LNCaP clone FGC (cell line): ENCODE measurements around the gene GRIA4.
"Not testable (repeated sequence)": the region's sequence is repeated elsewhere in the genome, so short reads cannot be mapped to it uniquely, and the experiment has no call there.

Source experiments
- DNase-seq: peaks from one replicate; pipeline ENCODE4 v3.0.0-alpha.2; 2011; ENCODE audit warnings: low read depth
- H3K4me3 ChIP-seq: 2 replicates; pipeline ENCODE4 v1.5.1; 2011; ENCODE audit warnings: mild to moderate bottlenecking, low read depth, low read length, control low read depth
- CTCF ChIP-seq: IDR thresholded peaks from 2 replicates; pipeline ENCODE4 v1.5.1; 2012; ENCODE audit warnings: mild to moderate bottlenecking; ENCODE audit not compliant: control insufficient read depth, insufficient read depth; ENCODE audit errors: extremely low read depth

GRIA4 gene

GRCh38 chr11:105988197-105988596 is 378.3 kb downstream of the GRIA4 start:
- DNase-seq = no peak
- no peak overlapping the region for H3K4me3 ChIP-seq
- no peak for TF ChIP-seq CTCF

GRCh38 chr11:105989124-105989523 is 379.3 kb downstream of the GRIA4 start:
- no peak for TF ChIP-seq CTCF
- DNase-seq = no peak
- no peak overlapping the region for H3K4me3 ChIP-seq

DNA sequence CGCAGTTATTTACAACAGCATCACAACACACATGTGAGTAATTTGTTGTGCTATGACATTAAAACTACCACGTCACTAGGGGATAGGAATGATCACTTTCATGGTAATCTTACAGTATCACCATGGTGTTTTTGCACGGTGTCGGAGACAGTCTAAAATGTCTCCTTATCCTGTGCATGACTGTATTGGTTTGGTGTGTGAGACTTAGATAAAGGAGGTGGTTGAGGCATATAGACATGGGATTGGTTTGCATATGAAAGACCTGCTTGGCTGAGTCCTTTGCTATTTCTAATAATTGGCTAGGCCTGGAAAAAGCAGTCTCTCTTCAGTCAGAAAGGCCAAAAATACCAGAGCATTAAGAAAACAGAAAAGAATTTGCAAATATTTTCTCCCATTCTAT is 382.0 kb downstream of the GRIA4 start:
- no peak for DNase-seq
- no peak overlapping the region for H3K4me3 ChIP-seq
- TF ChIP-seq CTCF = no peak

GRCh38 chr11:106001304-106002012 is 391.6 kb downstream of the GRIA4 start:
- no peak overlapping the region for H3K4me3 ChIP-seq
- no peak for DNase-seq
- no peak for TF ChIP-seq CTCF

GRCh38 chr11:106003094-106003493 is 393.2 kb downstream of the GRIA4 start:
- not testable (repeated sequence) for H3K4me3 ChIP-seq, DNase-seq

DNA sequence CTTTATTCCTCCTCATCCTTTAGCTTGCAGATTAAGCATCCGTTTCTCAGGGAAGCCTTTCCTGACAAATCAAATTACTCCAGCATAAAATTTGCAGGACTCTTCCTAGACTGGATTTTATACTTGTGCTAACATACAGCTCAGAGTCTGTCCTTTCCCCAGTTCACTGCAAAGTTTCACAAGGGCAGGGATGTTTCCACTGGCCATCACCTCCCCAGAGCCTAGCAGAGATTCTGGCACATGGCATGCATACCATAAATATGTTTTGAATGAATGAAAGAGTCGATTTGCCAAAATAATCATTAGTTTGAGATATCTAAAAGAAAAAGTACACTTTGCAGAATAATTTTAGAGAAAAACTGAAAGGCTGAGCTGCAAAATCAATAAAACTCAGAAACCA is 401.6 kb downstream of the GRIA4 start:
- no peak for DNase-seq
- H3K4me3 ChIP-seq = no peak overlapping the region
- TF ChIP-seq CTCF = no peak

DNA sequence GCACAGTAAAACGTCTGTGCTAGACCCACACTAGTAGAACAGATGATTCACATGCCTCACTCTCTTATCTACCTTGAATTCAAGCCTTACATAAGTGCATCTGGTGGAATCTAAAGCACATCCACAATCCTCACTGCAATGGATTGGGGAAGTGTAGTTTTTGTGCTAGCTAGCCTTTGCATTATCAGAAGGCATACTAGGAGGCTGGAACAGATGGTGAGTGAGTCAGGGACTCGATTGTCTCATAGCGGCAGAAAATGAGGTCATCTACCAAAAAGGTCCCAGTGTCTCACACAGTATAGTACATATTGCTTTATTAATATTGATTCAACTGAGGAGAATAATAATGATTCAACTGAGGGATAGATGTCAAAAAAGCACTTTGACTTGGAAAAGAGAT is 402.9 kb downstream of the GRIA4 start:
- no peak for DNase-seq
- TF ChIP-seq CTCF = no peak
- no peak overlapping the region for H3K4me3 ChIP-seq
